Measurements from ENCODE around the gene DDB1.
"Not testable (repeated sequence)": the region's sequence is repeated elsewhere in the genome, so short reads cannot be mapped to it uniquely, and the experiment has no call there.

Gene DDB1

DNA sequence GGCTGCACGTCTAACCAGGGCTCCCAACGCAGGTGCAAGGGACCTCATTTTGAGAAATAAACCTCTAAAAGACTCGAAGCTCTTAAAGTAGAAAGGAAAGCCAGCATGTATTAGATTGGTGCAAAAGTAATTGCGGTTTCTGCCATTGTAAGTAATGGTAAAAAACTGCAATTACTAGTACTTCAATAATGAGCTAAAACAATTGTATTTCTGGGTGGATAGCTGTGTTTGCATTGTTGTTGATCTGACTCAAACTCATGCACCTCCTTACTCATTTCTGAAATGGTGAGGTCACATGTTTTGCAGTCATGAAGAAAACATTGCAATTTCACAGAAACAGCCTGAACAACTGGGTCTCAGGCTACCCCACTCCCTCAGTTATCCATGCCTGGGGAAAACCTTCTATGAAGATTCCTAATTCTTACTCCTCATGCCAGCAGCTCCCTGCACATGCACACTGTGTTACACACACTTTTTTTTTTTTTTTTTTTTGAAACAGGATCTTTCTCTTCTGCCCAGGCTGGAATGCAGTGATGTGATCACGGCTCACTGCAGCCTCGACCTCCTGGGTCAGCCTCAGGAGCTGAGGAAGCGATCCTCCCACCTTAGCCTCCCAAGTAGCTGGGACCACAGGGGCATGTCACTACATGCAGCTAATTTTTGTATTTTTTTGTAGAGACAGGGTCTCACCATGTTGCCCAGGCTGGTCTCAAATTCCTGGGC, 62.4 kb downstream of the DDB1 start:
- no peak for DNase-seq (ENCODE audit: low read depth, low spot score)

DNA sequence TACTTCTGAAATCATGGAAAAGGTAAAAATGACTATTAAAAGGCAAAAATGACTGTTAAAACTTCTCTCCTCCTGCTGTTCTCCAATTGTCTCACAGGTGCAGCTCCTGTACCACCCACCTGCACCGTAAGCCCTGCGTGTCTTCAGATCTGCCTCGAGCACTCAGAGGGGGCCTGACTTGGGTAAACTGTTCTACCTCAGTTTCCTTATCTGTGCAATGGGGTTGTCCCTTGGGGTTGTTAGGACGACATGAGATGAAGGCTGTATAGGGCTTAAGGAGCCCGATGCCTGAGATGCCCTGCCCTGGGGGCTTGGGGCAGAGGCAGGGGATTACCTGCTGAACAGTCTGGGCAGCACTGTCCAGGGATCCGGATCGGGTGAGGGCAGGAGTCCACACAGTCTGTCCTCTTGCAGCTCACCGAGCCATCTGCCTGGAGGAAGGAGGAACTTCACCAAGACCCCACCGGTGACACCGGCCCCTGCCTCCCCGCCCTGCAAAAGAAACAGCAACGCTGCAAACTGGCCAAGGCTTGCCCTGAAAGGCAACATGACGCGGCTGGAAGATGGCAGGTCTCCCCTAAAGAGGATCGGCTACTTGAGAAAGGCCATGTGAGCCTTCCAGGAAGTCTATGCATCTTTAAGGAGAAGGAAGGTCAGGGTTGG, 64.2 kb downstream of the DDB1 start:
- no peak for DNase-seq (ENCODE audit: low read depth, low spot score)

DNA sequence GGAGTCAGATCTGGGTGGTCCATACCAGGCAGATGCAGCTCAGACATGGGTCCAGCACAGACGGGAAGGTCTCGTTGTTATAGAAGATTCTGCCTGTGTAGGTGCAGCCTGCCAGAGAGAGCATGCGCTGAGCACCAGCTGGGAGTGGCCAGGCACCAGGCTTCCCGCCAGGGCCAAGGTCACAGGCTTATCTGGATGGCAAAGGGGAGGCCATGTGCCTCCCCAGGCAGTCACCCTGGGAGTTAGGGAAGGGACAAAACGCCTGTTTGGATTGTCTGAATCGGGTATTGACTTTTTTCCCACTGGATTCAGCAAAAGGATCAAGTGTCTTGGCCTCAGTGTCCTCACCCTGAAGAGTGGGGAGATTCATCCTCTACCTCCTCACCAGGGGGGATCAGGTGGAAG, 65.5 kb downstream of the DDB1 start:
- DNase-seq (ENCODE audit: low read depth, low spot score): no peak

DNA sequence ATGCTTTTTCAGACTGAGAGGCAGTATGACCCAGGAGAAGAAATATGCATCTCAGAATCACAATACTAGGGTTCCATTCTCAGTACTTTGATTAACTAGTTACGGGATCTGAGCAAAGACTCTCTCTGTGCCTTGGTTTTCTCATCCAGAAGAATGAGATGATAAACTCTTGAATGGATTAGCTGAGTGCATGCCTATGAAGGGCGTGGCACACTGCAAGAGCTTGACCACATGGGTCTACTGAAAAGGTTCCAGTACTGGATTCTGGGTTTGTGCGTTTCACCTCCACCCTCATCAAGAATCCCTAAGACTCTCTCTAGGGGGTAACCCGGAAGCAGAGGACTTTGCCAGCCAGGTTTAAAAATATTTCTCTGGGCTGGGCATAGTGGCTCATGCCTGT, 66.3 kb downstream of the DDB1 start:
- no peak for DNase-seq (ENCODE audit: low read depth, low spot score)

DNA sequence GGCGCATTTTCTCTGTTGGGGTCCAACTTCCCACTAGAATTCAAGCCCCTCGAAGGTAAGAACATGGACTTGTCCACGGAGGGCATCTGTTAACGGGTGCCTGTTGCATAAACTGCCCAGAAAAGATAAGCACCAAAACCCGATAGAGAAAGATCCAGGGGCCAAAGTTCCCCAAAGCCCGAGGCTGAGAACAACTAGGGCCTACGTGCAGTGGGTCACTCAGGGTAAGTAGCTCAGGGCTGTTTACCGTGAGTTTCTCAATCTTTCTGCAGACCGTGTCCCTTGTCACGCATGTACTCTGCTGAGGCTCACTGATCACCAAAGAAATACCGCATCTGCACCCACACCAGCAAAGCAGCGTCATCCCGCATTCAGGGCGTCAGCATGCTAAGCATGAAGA, 67.5 kb downstream of the DDB1 start:
- no peak for DNase-seq (ENCODE audit: low read depth, low spot score)

DNA sequence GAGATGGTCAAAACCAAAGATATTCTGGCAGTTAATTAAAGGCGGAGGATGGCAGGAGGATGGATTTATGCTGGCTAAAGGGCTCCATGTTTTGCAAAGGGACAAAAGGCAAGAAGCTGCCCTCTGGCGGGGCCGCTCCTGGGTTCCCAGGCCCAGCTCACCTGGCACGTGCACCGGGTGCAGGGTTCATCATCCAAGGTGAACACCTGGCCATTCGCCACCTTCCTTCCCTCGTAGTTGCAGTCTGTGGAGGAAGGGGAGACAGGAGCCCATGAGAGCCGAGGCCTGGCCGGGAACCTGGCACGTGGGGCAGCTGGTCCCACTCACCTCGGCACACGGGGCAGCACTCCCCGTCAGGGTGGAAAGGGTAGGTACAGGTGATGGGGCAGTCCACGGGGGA, 68.1 kb downstream of the DDB1 start:
- no peak for DNase-seq (ENCODE audit: low read depth, low spot score)

DNA sequence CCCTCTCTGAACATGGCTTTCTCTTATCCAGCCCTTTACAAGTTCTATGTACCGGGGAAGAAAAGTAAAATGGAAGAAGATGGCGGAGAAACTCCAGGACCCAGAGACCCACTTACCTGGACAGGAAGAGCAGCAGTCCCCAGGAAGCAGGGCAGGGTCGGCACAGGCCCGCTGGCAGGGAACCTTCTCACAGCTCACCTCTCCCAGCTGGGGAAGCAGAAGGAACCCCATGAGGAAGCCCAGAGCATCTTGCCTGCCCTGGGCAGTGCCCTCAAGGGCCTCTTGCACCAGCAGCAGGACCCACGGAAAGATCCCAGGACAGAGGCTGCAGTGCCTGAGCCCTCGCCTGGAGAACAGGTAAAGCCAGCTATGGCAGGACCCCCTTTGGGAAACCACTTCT, 68.5 kb downstream of the DDB1 start:
- DNase-seq (ENCODE audit: low read depth, low spot score): no peak

DNA sequence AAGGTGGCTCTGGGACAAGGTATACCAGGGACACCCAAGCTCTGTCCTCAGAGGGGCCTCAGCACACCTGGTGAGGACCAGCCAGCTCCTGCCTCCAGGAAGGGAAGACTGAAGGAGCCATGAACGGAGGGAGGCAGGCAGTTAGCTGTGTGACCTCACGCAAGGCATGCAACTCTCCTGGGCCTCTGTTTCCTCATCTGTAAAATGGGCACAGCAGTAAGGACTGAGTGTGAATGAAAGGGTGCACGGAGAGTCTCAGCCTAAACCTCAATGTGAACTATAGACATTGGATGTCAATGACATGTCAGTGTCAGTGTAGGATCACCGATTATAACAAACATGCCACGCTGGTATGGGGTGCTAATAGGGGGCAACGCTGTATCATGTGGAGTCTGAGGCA, 73.5 kb downstream of the DDB1 start:
- DNase-seq (ENCODE audit: low read depth, low spot score): no peak

DNA sequence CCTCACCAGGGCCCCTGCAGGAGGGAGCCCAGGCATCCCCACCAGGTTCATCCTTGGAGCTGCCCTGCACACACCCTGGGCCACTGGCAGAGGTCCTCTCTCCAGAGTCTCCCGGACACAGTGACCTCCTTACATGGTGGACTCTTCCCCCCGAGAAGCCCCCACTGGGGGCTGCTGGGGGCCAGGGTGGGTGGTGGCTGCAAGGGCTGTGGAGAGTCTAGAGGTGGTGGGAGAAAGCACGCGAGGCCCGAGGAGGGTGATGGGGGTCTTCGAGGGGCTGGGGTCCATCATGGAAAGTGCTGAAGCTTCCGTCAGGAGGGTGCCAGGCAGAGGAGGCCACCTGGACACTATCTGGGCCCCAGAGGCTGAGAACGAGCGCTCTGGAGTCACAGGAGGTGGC, 74.4 kb downstream of the DDB1 start:
- no peak for DNase-seq (ENCODE audit: low read depth, low spot score)

DNA sequence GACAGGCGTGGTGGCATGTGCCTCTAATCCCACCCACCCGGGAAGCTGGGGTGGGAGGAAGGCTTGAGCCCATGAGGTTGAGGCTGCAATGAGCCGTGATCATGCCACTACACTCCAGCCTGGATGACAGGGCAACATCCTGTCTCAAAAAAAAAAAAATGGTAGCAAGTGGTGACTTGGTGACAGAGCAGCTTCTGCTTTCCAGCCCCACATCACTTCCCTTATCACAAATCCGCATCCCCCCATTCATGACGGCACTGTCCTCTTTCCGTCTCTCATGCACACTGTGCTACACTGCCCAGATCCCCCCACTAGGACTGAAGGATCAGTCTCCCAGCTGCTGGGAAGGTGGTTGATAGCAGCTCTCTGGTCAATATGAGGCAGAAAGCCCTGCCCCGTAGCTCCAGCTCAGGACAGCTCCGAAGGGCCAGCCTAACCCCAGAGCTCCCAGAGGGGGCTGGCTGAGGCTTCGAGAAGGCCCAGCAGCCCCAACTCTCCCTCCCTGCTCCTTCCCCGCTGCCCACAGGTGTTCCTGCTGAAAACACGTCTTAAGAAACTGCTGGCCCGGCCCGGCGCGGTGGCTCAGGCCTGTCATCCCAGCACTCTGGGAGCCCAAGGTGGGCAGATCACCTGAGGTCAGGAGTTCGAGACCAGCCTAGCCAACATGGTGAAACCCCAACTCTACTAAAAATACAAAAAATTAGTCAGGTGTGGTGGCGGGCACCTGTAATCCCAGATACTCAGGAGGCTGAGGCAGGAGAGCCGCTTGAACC, 76.0 kb downstream of the DDB1 start:
- DNase-seq (ENCODE audit: low read depth, low spot score): no peak

DNA sequence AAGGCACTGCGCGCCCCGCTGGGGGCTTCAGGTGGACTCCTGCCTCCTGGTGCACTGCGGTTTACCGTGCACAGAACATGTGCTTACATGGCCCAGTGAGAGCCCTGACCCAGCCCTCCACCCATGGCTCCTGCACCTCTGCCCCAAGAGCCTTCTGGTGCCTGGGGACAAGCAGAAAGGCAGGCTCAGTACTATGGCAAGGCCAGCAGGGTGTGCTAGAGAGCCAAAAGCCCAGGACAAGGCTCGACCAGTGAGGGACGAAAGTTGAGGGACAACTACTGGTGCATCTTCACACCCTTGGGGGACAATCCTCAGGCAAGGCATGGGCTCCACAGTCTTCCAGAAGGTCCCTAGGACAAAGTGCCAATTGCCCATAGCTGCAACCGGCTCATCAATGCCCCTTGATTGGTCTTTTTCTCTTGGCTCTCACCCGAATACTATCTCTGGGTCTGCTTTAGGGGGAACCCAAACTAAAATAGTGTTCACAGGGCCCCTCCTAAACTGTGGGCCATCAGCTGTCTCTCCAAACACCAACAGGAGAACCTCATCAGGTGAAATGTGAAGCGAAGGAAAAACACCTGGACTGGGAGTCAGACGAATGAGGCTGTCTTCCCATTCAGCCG, 78.4 kb downstream of the DDB1 start:
- DNase-seq (ENCODE audit: low read depth, low spot score): no peak

DNA sequence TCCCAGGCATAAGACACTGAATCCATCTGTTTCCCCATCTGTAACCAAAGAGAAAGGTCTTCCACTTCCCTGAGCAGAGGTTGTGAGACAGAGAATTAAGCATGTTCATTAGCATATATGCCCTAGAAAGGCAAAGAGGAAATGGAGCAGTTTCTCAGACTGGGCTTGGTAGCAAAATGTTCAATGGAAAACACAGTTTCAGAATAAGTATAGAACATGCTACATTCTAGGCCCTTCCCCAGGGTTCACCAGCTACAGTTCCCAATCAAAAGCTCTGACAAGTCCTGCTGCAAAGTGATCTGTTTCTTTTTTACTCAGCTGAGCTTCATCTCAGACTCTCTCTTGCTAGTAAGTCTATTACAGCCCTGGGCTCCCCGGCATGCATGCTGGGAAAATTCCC, 80.6 kb downstream of the DDB1 start:
- not testable (repeated sequence) for DNase-seq (ENCODE audit: low read depth, low spot score)

DNA sequence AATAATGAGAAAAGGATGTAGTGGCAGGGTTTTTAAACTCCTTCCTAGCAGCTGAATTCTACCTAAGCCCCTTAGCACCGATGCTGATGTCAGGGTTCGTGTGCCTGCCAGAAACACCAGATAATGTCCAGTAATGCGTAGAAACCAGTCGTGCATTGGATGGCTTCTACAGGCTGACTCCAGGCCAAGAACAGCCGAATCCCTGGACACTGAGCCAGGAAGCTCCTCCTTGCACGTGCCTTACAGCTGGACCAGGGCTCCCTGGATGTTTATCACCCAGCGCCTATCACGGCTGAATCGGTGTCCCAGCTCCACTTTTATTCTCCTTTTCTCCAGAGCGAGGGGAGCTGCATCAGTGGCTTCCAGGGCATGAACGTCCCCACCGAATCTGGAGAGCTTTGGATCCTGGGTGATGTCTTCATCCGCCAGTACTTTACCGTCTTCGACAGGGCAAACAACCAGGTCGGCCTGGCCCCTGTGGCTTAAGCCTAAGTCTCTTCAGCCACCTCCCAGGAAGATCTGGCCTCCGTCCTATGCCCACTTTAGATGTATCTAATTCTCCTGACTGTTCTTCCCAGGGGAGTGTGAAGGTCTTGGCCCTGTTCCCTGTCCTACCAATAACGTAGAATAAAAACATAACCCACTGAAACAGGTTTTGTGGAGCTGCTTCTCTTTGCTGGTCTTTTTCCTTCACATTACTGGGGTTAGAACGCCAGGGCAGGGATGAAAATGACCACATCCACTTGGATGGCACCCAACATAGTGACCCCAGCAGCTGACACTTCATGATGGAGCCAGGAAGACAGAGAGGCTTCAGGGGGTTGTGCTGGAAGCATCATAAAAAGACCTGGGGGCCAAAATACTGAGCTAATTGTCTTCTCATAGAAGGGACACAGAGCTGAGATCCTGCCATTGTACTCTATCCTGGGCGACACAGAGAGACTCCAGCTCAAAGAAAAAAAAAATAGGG, 81.8 kb downstream of the DDB1 start:
- not testable (repeated sequence) for DNase-seq (ENCODE audit: low read depth, low spot score)
